ENCODE results near the gene PTF1A.
"Not testable (repeated sequence)": the region's sequence is repeated elsewhere in the genome, so short reads cannot be mapped to it uniquely, and the experiment has no call there.

Gene PTF1A

DNA sequence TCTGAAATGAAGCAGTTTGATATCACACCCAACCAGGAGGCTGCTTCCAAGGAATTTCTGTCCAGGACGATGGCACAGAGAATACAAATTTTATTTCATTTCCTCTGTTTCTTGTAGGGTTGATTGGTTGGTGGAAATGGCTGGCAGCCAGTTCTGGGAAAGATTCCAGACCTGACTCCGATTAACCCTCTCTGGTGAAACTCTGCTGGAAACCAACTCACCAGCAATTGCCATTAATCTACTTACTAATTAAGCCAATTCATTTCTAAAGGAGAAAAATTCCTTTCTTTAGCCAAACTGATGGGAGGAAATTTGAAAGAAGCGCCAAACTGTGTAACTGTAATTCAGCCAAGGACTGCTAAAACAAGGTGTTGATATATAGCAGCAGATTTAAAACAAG is 10.7 kb downstream of the PTF1A start:
- in situ Hi-C loops (cut with MboI; ENCODE audit: low sequenced_read_pairs), result no loop called here

DNA sequence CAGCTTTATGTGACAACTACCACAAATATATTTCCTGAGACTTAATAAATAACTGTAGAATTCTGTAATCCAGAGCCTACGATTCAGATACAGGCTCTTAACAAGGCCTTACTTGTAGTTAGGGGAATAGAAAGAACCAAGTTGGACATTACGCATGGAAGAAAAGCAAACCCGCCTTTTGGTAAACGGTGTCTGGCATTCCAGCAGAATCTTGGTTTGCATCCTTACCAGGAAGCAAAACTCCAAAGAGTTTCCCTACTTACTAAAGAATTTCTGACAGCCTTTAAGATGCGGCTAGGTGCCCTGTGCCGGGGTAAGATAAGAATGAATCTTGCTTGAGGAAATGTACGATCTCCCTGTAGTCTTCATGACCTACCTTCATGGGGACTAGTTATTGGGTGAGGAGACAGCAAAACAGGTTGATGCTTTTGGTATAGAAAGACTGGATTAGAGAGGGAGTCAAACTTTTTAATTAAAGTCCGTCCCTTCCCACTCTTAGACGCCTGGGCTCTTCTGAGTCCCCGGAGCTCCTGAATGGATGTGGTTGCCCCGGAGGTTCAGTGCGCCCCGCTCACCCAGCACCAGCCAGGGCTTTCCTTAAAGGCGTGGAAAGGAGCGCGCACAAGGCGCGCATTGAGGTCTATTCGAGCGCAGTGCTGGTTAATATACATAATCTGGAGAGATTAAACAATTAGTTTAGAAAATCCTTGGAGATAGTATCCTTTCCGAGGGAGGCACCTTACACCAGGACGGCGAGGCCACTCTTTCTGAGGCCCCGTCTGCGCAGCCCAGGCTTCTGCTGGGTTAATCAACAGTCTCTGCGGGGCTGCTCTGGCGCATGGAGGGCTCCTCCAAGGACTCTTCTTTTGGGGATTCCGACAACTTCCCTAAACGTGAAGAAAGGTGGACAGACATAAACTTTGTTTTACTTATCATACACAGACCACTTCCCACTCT is 11.5 kb downstream of the PTF1A start:
- in situ Hi-C loops (cut with MboI; ENCODE audit: low sequenced_read_pairs), result no loop called here

DNA sequence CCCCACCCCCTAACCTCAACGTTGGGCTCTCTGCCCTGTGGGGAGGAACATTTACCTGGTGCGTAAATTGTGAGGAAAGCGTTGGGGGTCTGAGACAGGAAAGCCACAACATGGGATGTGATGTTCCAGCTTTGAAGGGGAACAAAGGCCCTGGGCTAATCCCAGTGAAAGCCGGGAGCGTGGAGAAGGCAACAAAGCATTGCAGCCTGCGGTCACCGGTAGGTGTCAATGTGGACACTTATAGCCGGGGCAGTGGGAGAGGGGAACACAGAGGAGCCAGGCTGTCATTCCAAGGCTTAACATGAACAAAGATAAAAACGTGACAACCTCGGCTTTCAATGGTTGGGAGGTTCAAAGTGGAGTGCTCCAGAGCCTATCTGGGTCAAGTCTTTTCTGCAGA is 12.7 kb downstream of the PTF1A start:
- in situ Hi-C loops (cut with MboI; ENCODE audit: low sequenced_read_pairs), result no loop called here

DNA sequence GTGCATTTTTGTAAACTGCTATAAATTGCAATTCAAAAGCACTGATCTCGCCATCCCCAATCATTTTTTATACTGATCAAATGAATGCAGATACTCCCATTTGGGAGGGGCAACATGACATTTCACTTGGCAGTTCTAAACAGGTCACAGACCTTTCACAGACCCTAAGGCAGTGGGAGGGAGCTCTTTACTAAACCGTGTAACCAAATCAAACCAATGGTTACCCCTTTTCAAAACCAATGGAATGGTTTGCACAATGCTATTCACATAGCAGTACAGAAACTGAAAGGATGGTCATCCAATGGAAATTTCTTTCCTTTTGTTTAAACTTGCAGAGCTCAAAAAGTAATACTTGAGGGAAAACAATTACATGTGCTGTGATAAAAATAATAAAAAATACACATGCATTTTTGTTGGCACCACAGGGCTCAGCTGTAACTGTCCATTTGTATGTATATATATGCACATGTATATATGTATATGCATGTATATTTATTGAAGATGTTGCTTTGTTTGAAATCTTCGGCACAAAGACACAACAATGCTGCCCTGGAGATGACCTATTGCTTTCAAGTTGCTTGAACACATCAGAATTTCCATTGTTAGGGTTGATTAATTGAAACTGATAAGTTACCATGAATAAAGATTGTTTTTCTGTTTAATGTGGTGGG is 14.0 kb downstream of the PTF1A start:
- in situ Hi-C loops (cut with MboI; ENCODE audit: low sequenced_read_pairs), result no loop called here

DNA sequence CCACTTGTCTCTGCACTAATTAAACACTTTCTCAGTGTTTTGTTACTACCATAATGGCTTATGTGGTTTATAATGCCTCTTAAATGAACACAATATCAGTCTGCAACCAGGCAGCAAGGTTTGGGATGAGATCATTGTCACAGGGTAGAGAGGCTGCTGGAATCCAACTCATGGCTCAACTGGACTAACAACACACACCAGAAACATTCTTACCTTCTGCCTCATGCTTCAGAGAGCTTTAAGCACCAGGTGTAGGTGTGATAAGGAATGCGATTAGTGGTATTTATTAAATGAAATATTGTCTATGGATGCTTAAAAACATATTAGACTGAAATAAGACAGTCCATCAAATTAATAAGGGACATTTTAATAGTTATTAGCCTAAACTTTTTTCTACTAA is 25.4 kb downstream of the PTF1A start:
- in situ Hi-C loops (cut with MboI; ENCODE audit: low sequenced_read_pairs), result no loop called here

DNA sequence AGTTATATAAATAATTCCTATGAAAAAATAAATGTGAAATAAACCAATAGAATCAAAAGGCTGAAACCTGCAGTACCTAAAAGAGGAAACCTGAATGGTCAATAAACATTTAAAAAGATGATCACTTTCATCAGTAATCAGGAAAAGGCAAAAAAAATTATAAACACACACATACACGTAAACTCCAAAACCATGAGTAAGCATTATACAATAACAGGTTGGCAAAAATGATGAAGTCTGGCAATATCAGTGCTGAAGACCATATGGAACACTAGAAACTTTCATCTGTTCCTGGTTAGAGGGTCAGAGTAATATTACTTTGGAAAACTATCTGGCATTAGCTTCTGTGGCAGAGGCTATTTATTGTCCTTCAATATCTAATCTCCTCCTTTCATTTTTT is 38.5 kb downstream of the PTF1A start:
- in situ Hi-C loops (cut with MboI; ENCODE audit: low sequenced_read_pairs), result no loop called here

DNA sequence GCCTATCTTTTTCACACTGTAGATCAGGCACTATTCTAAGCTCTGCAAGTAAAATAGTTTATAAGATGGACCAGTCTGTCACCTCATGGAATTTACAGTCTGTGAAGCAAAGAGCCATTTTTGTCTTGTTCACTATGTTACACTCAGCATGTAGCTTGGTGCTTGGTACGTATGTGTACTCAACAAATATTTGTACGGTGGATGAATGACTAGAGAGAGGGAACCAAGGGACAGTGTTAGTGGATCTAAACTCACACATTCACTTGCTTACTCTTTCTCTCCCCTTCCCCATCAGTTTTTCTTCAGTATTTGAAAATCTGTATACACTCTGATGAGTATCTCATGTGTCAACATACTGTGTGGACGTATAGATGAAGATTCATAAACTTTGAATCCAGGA is 45.9 kb downstream of the PTF1A start:
- in situ Hi-C loops (cut with MboI; ENCODE audit: low sequenced_read_pairs), result no loop called here

DNA sequence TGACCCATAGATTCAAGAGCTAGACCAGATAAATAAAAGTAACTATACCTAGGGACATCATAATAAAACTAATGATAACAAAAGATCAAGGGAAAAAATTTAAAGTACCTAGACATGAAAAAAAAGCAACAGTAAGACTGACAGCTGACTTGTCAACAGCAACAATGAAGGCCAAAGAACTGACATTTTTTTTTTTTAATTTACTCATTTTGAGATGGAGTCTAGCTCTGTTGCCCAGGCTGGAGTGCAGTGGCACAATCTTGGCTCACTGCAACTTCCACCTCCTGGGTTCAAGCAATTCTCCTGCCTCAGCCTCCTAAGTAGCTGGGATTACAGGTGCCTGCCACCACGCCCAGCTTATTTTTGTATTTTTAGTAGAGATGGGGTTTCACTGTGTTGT is 49.7 kb downstream of the PTF1A start:
- in situ Hi-C loops (cut with MboI; ENCODE audit: low sequenced_read_pairs), result not testable (repeated sequence)
